Breast epithelium (tissue), 4 donors: ENCODE data around the gene NAV2. TPM values are rescaled to one million over a fixed set of nuclear protein-coding genes. Genes with fewer than 3 reads are reported as not detected.

Experiments
- DNase-seq, 2 donors: peaks; one replicate each; pipeline ENCODE4 v3.0.0-alpha.2; 2019; ENCODE audit warnings: low spot score in 2 of 2
- H3K27ac ChIP-seq, 2 donors: fragments of 200-600 bp; sonication (generic) in 1 of 2; one replicate each; pipeline ENCODE4 v1.5.1; 2016 to 2019; ENCODE audit warnings: mild to moderate bottlenecking in 1 of 2
- H3K27me3 ChIP-seq, 2 donors: fragments of 200-600 bp; sonication (generic) in 1 of 2; one replicate each; pipeline versions ENCODE4 v1.5.1 to v1.6.0; 2017 to 2019; ENCODE audit warnings: control low read depth in 1 of 2, mild to moderate bottlenecking in 1 of 2
- H3K36me3 ChIP-seq: fragments of 200-600 bp; one replicate; pipeline ENCODE4 v1.5.1; 2019
- H3K4me1 ChIP-seq, 2 donors: fragments of 200-600 bp; sonication (generic); one replicate each; pipeline ENCODE4 v1.5.1; 2016 to 2019; ENCODE audit warnings: control low read depth in 1 of 2
- H3K4me3 ChIP-seq, 3 donors: fragments of 200-600 bp; sonication (generic); 1 replicate in 2 of 3; 2 replicates in 1 of 3; pipeline ENCODE4 v1.5.1; 2016 to 2019; ENCODE audit warnings: mild to moderate bottlenecking in 3 of 3, moderate library complexity in 2 of 3
- H3K9me3 ChIP-seq, 2 donors: fragments of 200-600 bp; sonication (generic) in 1 of 2; one replicate each; pipeline ENCODE4 v1.5.1; 2016 to 2019; ENCODE audit warnings: control low read depth in 1 of 2
- CTCF ChIP-seq, 3 donors: fragments of 450-650 bp; IDR thresholded peaks; one replicate each; pipeline ENCODE4 v1.5.1; 2016 to 2017; ENCODE audit warnings: antibody characterized with exemption in 3 of 3, mild to moderate bottlenecking in 3 of 3, moderate library complexity in 3 of 3
- POLR2A ChIP-seq: fragments of 450-650 bp; IDR thresholded peaks from one replicate; pipeline ENCODE4 v1.6.1; 2016; ENCODE audit warnings: antibody characterized with exemption, mild to moderate bottlenecking, moderate library complexity
- POLR2AphosphoS5 ChIP-seq, 3 donors: sonication (generic); formaldehyde crosslinking; IDR thresholded peaks; one replicate each; pipeline ENCODE4 v1.6.1; 2017; ENCODE audit warnings: antibody characterized with exemption in 3 of 3
- intact Hi-C: fragments of 100-400 bp; cut with DNase I; formaldehyde crosslinking; loops from one replicate; pipeline ENCODE4 v1.15.1; 2023; ENCODE audit warnings: low total_unique reads
- total RNA-seq, 3 donors: library from RNA; depleted of rRNA; stranded (reverse); fragments of >200 nt; gene quantifications; one replicate each; pipeline ENCODE4 v1.1.0, GENCODE V29; 2016

Gene NAV2
- total RNA-seq, 3 donors from 2014 or later = 28.2 to 61.8 (median 31.4) TPM

- Histone ChIP-seq H3K4me1 (no peaks in the 10 kb centered on the region), H3K36me3 (no peaks in the 10 kb centered on the region), H3K4me3 (no peak overlapping the region), H3K9me3 (no peaks in the 10 kb centered on the region), H3K27me3 (no peaks in the 10 kb centered on the region), H3K27ac (no peak overlapping the region)
- intact Hi-C loops = no loop called here
- TF ChIP-seq POLR2A (no peak), POLR2AphosphoS5 (IDR thresholded peaks at IDR 0.05) (no peak), CTCF (IDR thresholded peaks at IDR 0.05) (no peak)
- DNase-seq = no peak
Measured at GRCh38 chr11:20008871-20009644, 296.4 kb downstream of the NAV2 start.

GRCh38 chr11:20010156-20010850 is 297.7 kb downstream of the NAV2 start:
- TF ChIP-seq POLR2AphosphoS5 (IDR thresholded peaks at IDR 0.05) (no peak), POLR2A (no peak)
- Histone ChIP-seq H3K4me3 (no peak overlapping the region), H3K27ac (peak overlapping the region in 1 of 2 donors; percentile 15), H3K9me3 (no peaks in the 10 kb centered on the region), H3K27me3 (no peaks in the 10 kb centered on the region), H3K4me1 (no peaks in the 10 kb centered on the region), H3K36me3 (no peaks in the 10 kb centered on the region)
- no peak for DNase-seq
- intact Hi-C loops = no loop called here

- Histone ChIP-seq H3K27me3 (no peaks in the 10 kb centered on the region), H3K36me3 (no peaks in the 10 kb centered on the region), H3K9me3 (no peaks in the 10 kb centered on the region), H3K27ac (peak overlapping the region in 1 of 2 donors; percentile 15), H3K4me1 (no peaks in the 10 kb centered on the region), H3K4me3 (no peak overlapping the region)
- no peak for DNase-seq
- TF ChIP-seq POLR2AphosphoS5 (IDR thresholded peaks at IDR 0.05) (no peak), CTCF (IDR thresholded peaks at IDR 0.05) (no peak), POLR2A (no peak)
- intact Hi-C loops = no loop called here
Measured at GRCh38 chr11:20010851-20011225, 298.2 kb downstream of the NAV2 start.

- no peaks in the 10 kb centered on the region for H3K9me3 ChIP-seq
- TF ChIP-seq POLR2AphosphoS5 (IDR thresholded peaks at IDR 0.05) (no peak), CTCF (IDR thresholded peaks at IDR 0.05) (no peak), POLR2A (no peak)
- intact Hi-C loops = no loop called here
- no peaks in the 10 kb centered on the region for H3K27me3 ChIP-seq
- DNase-seq = no peak
- H3K4me1 ChIP-seq = no peaks in the 10 kb centered on the region
- no peak overlapping the region for H3K27ac ChIP-seq
- H3K4me3 ChIP-seq = no peak overlapping the region
- no peaks in the 10 kb centered on the region for H3K36me3 ChIP-seq
Measured at GRCh38 chr11:20011307-20011951, 298.8 kb downstream of the NAV2 start.

- no peak overlapping the region for H3K27ac ChIP-seq
- no peaks in the 10 kb centered on the region for H3K4me1 ChIP-seq
- intact Hi-C loops = no loop called here
- H3K27me3 ChIP-seq = no peaks in the 10 kb centered on the region
- H3K4me3 ChIP-seq = no peak overlapping the region
- H3K36me3 ChIP-seq = no peaks in the 10 kb centered on the region
- DNase-seq = no peak
- TF ChIP-seq CTCF (IDR thresholded peaks at IDR 0.05) (no peak), POLR2A (no peak), POLR2AphosphoS5 (IDR thresholded peaks at IDR 0.05) (no peak)
- H3K9me3 ChIP-seq = no peaks in the 10 kb centered on the region
Measured at GRCh38 chr11:20013346-20014066, 300.9 kb downstream of the NAV2 start.
